GM11168 (cell line): ENCODE measurements around the gene FAM241B.

Experiments
- in situ Hi-C: fragments of 300-500 bp; cut with MboI; formaldehyde crosslinking; loops from one replicate; pipeline ENCODE4 v1.12.0; 2022; ENCODE audit warnings: low sequenced_read_pairs; ENCODE audit not compliant: unreplicated experiment

Gene FAM241B

GRCh38 chr10:69633673-69634635 is 3.9 kb downstream of the FAM241B start:
- in situ Hi-C loops: no loop called here

GRCh38 chr10:69634759-69635425 is 4.8 kb downstream of the FAM241B start:
- in situ Hi-C loops: loop anchor here (5.0 kb wide), 1 partner anchor 118 kb away; no protein-coding TSS in a partner anchor

GRCh38 chr10:69635428-69636272 is 5.6 kb downstream of the FAM241B start:
- in situ Hi-C loops: loop anchor here (5.0 kb wide), 1 partner anchor 118 kb away; no protein-coding TSS in a partner anchor

GRCh38 chr10:69636273-69636575 is 6.2 kb downstream of the FAM241B start:
- in situ Hi-C loops: loop anchor here (5.0 kb wide), 1 partner anchor 119 kb away; no protein-coding TSS in a partner anchor

GRCh38 chr10:69636626-69637605 is 6.9 kb downstream of the FAM241B start:
- in situ Hi-C loops: loop anchor here (5.0 kb wide), 1 partner anchor 120 kb away; no protein-coding TSS in a partner anchor

- in situ Hi-C loops: loop anchor here (5.0 kb wide), 1 partner anchor 121 kb away; no protein-coding TSS in a partner anchor
These were observed 8.6 kb downstream of the FAM241B start for GRCh38 chr10:69638642-69639041.

- in situ Hi-C loops: loop anchor here (5.0 kb wide), 1 partner anchor 122 kb away; no protein-coding TSS in a partner anchor
These were observed 9.5 kb downstream of the FAM241B start for GRCh38 chr10:69639291-69640195.

GRCh38 chr10:69640196-69640980 is 10.3 kb downstream of the FAM241B start:
- in situ Hi-C loops: no loop called here

- in situ Hi-C loops: no loop called here
These were observed 11.4 kb downstream of the FAM241B start for GRCh38 chr10:69641261-69641980.

- in situ Hi-C loops: no loop called here
These were observed 12.7 kb downstream of the FAM241B start for GRCh38 chr10:69642747-69643146.

- in situ Hi-C loops: no loop called here
These were observed 14.0 kb downstream of the FAM241B start for GRCh38 chr10:69643779-69644657.

- in situ Hi-C loops: no loop called here
These were observed 14.7 kb downstream of the FAM241B start for GRCh38 chr10:69644658-69645295.

- in situ Hi-C loops: no loop called here
These were observed 15.5 kb downstream of the FAM241B start for GRCh38 chr10:69645296-69646184.
